ENCODE results near the gene ASRGL1. TPM values are rescaled to one million over a fixed set of nuclear protein-coding genes. Genes with fewer than 3 reads are reported as not detected.

Gene ASRGL1
- total RNA-seq, 1 donor from 2014 or later, result 6.7 TPM

DNA sequence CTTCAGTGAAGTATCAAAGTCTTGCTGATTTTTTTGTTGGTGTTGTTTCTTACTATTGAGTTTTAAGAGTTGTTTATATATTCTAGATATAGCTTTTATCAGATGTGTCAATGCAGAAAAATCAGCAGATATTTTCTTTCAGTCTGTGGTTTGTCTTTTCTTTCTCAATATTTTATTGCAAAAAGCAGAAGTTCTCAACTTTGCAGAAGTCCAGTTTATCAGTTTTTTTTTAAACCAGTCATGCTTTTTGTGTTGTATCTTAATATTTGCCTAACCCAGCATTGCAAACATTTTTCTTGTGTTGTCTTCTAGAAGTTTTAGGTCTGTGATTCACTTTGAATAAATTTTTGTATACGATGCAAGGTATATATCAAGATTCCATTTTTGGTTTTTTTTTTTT lies 7.0 kb downstream of the ASRGL1 start:
- H3K27ac Mint-ChIP-seq, result no peak overlapping the region
- H3K9me3 Mint-ChIP-seq, result no peaks in the 10 kb centered on the region
- peaks cover 7% of the 10 kb centered on the region for H3K4me1 Mint-ChIP-seq
- TF ChIP-seq, protein P1, sequence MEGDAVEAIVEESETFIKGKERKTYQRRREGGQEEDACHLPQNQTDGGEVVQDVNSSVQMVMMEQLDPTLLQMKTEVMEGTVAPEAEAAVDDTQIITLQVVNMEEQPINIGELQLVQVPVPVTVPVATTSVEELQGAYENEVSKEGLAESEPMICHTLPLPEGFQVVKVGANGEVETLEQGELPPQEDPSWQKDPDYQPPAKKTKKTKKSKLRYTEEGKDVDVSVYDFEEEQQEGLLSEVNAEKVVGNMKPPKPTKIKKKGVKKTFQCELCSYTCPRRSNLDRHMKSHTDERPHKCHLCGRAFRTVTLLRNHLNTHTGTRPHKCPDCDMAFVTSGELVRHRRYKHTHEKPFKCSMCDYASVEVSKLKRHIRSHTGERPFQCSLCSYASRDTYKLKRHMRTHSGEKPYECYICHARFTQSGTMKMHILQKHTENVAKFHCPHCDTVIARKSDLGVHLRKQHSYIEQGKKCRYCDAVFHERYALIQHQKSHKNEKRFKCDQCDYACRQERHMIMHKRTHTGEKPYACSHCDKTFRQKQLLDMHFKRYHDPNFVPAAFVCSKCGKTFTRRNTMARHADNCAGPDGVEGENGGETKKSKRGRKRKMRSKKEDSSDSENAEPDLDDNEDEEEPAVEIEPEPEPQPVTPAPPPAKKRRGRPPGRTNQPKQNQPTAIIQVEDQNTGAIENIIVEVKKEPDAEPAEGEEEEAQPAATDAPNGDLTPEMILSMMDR (IDR thresholded peaks at IDR 0.05; ENCODE audit: unreplicated experiment), result no peak
- no peak overlapping the region for H3K4me3 Mint-ChIP-seq
- no peak for DNase-seq (ENCODE audit: low spot score in 2 of 2, unreplicated experiment in 2 of 2)
- H3K36me3 Mint-ChIP-seq, result no peaks in the 10 kb centered on the region
- no peaks in the 10 kb centered on the region for H3K27me3 Mint-ChIP-seq (ENCODE audit: low read depth)

DNA sequence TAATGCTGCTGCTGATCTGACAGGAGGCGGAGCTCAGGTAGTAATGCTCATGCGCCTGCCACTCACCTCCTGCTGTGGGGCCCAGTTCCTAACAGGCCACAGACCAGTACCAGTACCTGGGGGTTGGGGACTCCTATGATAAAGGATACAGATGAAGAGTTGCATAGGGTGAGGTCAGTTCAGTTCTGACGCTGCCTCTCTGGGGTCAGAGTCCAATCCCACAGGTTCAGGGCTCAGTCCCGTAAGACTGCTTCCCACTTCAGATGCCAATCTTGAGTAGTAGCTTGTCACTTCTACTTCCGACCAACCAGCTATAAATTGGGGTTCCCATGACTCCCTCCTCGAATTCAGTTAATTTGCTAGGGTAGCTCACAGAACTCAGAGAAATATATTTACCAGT lies 8.6 kb downstream of the ASRGL1 start:
- H3K4me1 Mint-ChIP-seq, result peaks cover 7% of the 10 kb centered on the region
- H3K4me3 Mint-ChIP-seq, result no peak overlapping the region
- H3K27ac Mint-ChIP-seq, result no peak overlapping the region
- H3K36me3 Mint-ChIP-seq, result no peaks in the 10 kb centered on the region
- TF ChIP-seq, protein P1 (IDR thresholded peaks at IDR 0.05; ENCODE audit: unreplicated experiment), result no peak
- H3K27me3 Mint-ChIP-seq (ENCODE audit: low read depth), result no peaks in the 10 kb centered on the region
- no peak for DNase-seq (ENCODE audit: low spot score in 2 of 2, unreplicated experiment in 2 of 2)
- H3K9me3 Mint-ChIP-seq, result no peaks in the 10 kb centered on the region

DNA sequence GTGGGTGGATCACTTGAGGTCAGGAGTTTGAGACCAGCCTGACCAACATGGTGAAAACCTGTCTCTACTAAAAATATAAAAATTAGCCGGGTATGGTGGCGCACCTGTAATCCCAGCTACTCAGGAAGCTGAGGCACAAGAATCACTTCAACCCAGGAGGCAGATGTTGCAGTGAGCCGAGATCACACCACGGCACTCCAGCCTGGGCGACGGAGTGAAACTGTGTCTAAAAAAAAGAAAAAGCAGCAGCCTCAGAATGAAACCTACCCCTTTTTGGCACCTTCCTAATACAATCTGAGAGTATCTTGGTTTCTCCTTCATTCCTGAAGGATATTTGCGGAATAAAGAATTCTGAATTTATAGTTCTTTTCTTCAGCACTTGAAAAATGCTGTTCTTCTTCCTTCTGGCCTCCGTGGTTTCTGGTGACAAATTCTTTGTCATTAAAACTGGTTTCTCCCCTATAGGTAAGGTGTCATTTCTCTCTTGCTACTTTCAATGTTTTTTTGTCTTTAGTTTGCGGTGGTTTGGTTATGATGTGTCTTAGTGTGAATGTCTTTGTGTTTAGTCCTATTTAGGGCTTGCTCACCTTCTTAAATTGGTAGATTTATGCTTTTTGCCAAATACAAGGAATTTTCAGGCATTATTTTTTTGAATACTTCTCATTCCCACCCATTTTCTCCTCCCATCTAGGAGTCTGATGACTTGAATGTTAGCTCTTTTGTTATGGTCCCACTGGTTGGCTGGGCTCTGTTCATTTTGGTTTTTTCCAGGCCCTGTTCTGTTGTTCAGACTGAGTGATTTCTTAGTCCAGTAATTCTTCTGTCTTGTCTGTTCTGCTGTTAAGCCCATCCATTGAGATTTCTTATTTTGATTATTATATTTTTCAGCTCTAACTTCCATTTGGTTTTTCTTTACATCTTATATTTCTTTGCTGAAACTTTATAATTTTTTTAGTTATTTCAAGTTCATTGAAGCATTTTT lies 15.4 kb downstream of the ASRGL1 start:
- Mint-ChIP-seq H3K4me3 (no peak overlapping the region), H3K9me3 (no peaks in the 10 kb centered on the region), H3K4me1 (no peaks in the 10 kb centered on the region), H3K27ac (no peak overlapping the region), H3K36me3 (no peaks in the 10 kb centered on the region), H3K27me3 (ENCODE audit: low read depth) (no peaks in the 10 kb centered on the region)
- DNase-seq (ENCODE audit: low spot score in 2 of 2, unreplicated experiment in 2 of 2), result no peak
- TF ChIP-seq, protein P1 (IDR thresholded peaks at IDR 0.05; ENCODE audit: unreplicated experiment), result no peak

DNA sequence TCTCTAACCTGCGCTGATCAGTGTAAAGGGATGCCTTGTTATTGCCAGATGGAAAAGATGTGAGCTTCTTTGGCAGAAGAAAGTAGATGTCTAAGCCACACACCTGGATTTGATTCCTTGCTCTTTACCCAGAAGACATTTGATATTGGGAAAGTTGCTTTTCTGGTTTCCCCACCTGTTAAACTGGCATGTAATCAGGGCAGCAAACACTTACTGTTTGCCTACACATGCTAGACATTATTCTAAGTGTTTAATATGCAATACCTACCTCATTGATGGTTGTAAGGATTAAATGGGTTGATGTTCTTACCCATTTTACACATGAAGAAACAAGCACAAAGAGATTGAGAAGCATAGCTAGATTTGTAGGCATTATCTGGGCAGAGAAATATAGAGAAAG lies 16.6 kb downstream of the ASRGL1 start:
- Mint-ChIP-seq H3K4me1 (no peaks in the 10 kb centered on the region), H3K36me3 (no peaks in the 10 kb centered on the region), H3K9me3 (no peaks in the 10 kb centered on the region), H3K27me3 (ENCODE audit: low read depth) (no peaks in the 10 kb centered on the region), H3K4me3 (no peak overlapping the region), H3K27ac (no peak overlapping the region)
- DNase-seq (ENCODE audit: low spot score in 2 of 2, unreplicated experiment in 2 of 2), result no peak
- TF ChIP-seq, protein P1 (IDR thresholded peaks at IDR 0.05; ENCODE audit: unreplicated experiment), result no peak

DNA sequence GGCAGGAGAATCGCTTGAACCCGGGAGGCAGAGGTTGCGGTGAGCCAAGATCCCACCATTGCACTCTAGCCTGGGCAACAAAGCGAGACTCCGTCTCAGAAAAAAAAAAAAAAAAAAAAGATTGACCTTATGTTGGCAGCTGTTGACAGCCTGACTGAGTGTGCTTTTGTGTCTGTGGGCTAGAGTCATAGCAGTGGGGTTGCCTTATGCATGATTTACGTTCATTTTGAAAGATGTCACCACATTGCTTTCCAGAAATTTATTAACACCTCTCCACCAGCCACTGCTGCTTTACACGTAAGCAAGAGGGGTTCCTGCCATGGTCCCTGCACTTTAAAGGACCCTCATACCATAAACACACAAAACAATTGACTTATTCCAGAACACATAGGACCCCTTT lies 21.0 kb downstream of the ASRGL1 start:
- no peaks in the 10 kb centered on the region for H3K9me3 Mint-ChIP-seq
- no peak overlapping the region for H3K27ac Mint-ChIP-seq
- H3K36me3 Mint-ChIP-seq, result no peaks in the 10 kb centered on the region
- no peak for DNase-seq (ENCODE audit: low spot score in 2 of 2, unreplicated experiment in 2 of 2)
- no peak overlapping the region for H3K4me3 Mint-ChIP-seq
- H3K4me1 Mint-ChIP-seq, result no peaks in the 10 kb centered on the region
- TF ChIP-seq, protein P1 (IDR thresholded peaks at IDR 0.05; ENCODE audit: unreplicated experiment), result no peak
- H3K27me3 Mint-ChIP-seq (ENCODE audit: low read depth), result no peaks in the 10 kb centered on the region
